Calu3 (cell line): ENCODE measurements around the gene NCK1. TPM values are rescaled to one million over a fixed set of nuclear protein-coding genes. Genes with fewer than 3 reads are reported as not detected.
A peak's percentile ranks its signal among the peaks of the same experiment; 100 is the strongest.

ENCODE experiments used
- BruUV-seq: library from RNA; stranded (reverse); fragments of 400-500 nt; replicated peaks from 2 replicates; lab custom pipeline; 2021; lab: Mats Ljungman, UMichigan
- CTCF ChIA-PET: fragments of 300-600 bp; sonication (Branson Sonifier 250); formaldehyde crosslinking; loops from one replicate; lab custom pipeline; 2022; ENCODE audit warnings: antibody characterized with exemption; lab: Charles Lee
- DNase-seq: peaks from one replicate; pipeline ENCODE4 v3.0.0; 2022
- H3K27ac Mint-ChIP-seq: one replicate; pipeline ENCODE4 v1.8.0; 2022; ENCODE audit warnings: mixed read lengths; ENCODE audit not compliant: unreplicated experiment
- H3K27me3 Mint-ChIP-seq: one replicate; pipeline ENCODE4 v1.8.0; 2022; ENCODE audit warnings: mixed read lengths; ENCODE audit not compliant: unreplicated experiment
- H3K36me3 Mint-ChIP-seq: one replicate; pipeline ENCODE4 v1.8.0; 2022; ENCODE audit warnings: mild to moderate bottlenecking, moderate library complexity, mixed read lengths; ENCODE audit not compliant: insufficient read depth, unreplicated experiment
- H3K4me1 Mint-ChIP-seq: one replicate; pipeline ENCODE4 v1.8.0; 2022; ENCODE audit warnings: mild to moderate bottlenecking, low read depth, mixed read lengths; ENCODE audit not compliant: unreplicated experiment
- H3K4me3 Mint-ChIP-seq: one replicate; pipeline ENCODE4 v1.8.0; 2022; ENCODE audit warnings: mild to moderate bottlenecking, low read depth, moderate library complexity, mixed read lengths; ENCODE audit not compliant: unreplicated experiment
- H3K9me3 Mint-ChIP-seq: one replicate; pipeline ENCODE4 v1.8.0; 2022; ENCODE audit warnings: low read depth, mixed read lengths; ENCODE audit not compliant: unreplicated experiment
- CTCF ChIP-seq: fragments of 200-600 bp; IDR thresholded peaks from one replicate; pipeline ENCODE4 v1.8.0; 2022; ENCODE audit warnings: antibody characterized with exemption; ENCODE audit not compliant: unreplicated experiment
- intact Hi-C: fragments of 100-400 bp; cut with micrococcal nuclease; formaldehyde crosslinking; loops from one replicate; pipeline ENCODE4 v1.10.0; 2022; ENCODE audit not compliant: unreplicated experiment
- total RNA-seq: library from RNA; stranded (reverse); gene quantifications from 2 replicates; pipeline ENCODE4 v1.2.3, GENCODE V29; 2022

Gene NCK1
- total RNA-seq, 1 experiment from 2014 or later = 108 TPM

GRCh38 chr3:136852180-136852579 lies 9.8 kb upstream of the NCK1 start:
- no peak overlapping the region for H3K4me3 Mint-ChIP-seq
- H3K27ac Mint-ChIP-seq = no peak overlapping the region
- no peak for TF ChIP-seq CTCF
- intact Hi-C loops = no loop called here
- H3K27me3 Mint-ChIP-seq = no peaks in the 10 kb centered on the region
- H3K36me3 Mint-ChIP-seq = peaks cover 24% of the 10 kb centered on the region
- DNase-seq = no peak
- no peaks in the 10 kb centered on the region for H3K9me3 Mint-ChIP-seq
- CTCF ChIA-PET = interaction anchor here (1.0 kb wide), 1 partner anchor 162 kb away, joined by 6 read pairs; no protein-coding TSS in a partner anchor
- no TSS peak for BruUV-seq
- peaks cover 33% of the 10 kb centered on the region for H3K4me1 Mint-ChIP-seq

DNA sequence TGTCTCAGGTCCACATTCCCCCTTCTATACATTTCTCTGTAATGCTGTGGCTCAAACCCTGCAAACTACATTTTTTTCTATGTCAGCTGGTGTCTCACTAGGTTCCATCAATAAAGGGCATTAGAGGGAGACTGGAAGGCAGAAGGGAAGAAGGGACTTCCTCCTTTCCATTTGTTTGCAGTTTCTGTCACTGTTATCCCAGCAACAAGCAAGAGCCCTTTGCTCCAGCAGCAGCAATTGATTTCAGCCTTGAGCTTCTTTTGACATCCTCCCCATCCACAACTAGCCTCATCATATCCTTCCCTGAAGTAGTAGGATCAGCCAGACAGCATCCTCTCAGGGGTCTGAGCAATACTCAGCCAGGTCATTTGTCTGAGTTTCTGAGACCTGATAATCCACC lies 5.3 kb upstream of the NCK1 start:
- TF ChIP-seq CTCF = no peak
- Mint-ChIP-seq H3K4me3 (no peak overlapping the region), H3K9me3 (no peaks in the 10 kb centered on the region), H3K36me3 (peaks cover 45% of the 10 kb centered on the region), H3K4me1 (peaks cover 50% of the 10 kb centered on the region), H3K27me3 (no peaks in the 10 kb centered on the region), H3K27ac (no peak overlapping the region)
- CTCF ChIA-PET = no interaction called here
- intact Hi-C loops = no loop called here
- BruUV-seq = no TSS peak
- no peak for DNase-seq

DNA sequence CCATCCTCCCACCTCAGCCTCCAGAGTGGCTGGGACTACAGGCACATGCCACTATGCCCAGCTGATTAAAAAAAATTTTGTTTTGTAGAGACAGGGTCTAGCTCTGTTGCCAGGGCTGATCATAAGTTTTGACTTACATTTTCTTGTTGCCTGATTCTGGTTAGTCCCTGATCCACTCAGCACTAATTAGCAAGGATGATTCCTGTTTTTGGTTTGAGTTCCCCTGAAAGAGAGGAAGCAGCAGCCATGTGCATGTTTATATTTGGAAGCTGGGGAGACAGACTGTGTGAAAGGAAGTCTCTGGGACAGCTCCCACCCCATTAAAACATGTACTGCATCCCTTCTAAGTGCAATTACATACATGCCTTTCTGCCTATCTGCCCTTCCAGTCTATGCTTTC lies 3.6 kb upstream of the NCK1 start:
- Mint-ChIP-seq H3K4me3 (no peak overlapping the region), H3K27ac (peak overlapping the region; percentile 12), H3K9me3 (no peaks in the 10 kb centered on the region), H3K4me1 (peaks cover 47% of the 10 kb centered on the region), H3K36me3 (peaks cover 57% of the 10 kb centered on the region), H3K27me3 (no peaks in the 10 kb centered on the region)
- BruUV-seq = no TSS peak
- intact Hi-C loops = no loop called here
- DNase-seq = no peak
- CTCF ChIA-PET = interaction anchor here (0.6 to 1.2 kb wide), 3 partner anchors 21 to 106 kb away, joined by 3 to 4 read pairs (median 3); partner anchors contain the start of gene STAG1
- no peak for TF ChIP-seq CTCF

DNA sequence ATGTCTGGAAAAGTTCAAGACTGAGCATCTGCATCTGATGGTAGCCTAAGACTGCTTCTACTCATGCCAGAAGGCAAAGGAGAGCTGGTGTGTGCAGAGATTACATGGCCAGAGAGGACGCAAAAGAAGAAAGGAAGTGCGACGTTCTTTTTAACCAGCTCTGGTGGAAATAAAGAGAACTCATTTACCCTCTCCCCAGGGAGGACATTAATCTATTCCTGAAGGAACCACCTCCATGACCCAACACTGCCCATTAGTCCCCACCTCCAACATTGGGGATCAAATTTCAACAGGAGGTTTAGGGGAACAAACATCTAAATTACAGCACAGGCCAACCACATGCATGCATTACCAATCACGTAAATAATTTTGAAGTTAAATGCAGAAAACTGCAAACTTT lies 1.5 kb upstream of the NCK1 start:
- peak; percentile 20 for DNase-seq
- TF ChIP-seq CTCF = no peak
- Mint-ChIP-seq H3K36me3 (peaks cover 54% of the 10 kb centered on the region), H3K4me3 (peak overlapping the region; percentile 99), H3K27me3 (no peaks in the 10 kb centered on the region), H3K4me1 (peaks cover 47% of the 10 kb centered on the region), H3K9me3 (no peaks in the 10 kb centered on the region), H3K27ac (peak overlapping the region; percentile 89)
- CTCF ChIA-PET = interaction anchor here (1.3 to 3.5 kb wide), 3 partner anchors 108 to 315 kb away, joined by 4 to 54 read pairs (median 26); partner anchors contain the start of gene STAG1
- BruUV-seq = TSS peak; percentile 39
- intact Hi-C loops = loop anchor here (2.0 to 5.0 kb wide), 4 partner anchors 97 to 313 kb away; partner anchors contain the start of gene IL20RB
